NCI-H446 treated with DMSO at 0.1 percent for 48 hours (cell line): ENCODE data around the gene STPG2.
"Not testable (repeated sequence)": the region's sequence is repeated elsewhere in the genome, so short reads cannot be mapped to it uniquely, and the experiment has no call there.

Experiments
- DNase-seq: peaks from one replicate; lab custom pipeline; 2025; lab: John Stamatoyannopoulos, UW

Gene STPG2

GRCh38 chr4:97639961-97640360 lies 503.3 kb downstream of the STPG2 start:
- no peak for DNase-seq

GRCh38 chr4:97633831-97634230 lies 509.4 kb downstream of the STPG2 start:
- DNase-seq: not testable (repeated sequence)

- no peak for DNase-seq
Measured at GRCh38 chr4:97627750-97628149, 515.5 kb downstream of the STPG2 start.

- no peak for DNase-seq
Measured at GRCh38 chr4:97624204-97624603, 519.1 kb downstream of the STPG2 start.

- no peak for DNase-seq
Measured at GRCh38 chr4:97605932-97606331, 537.3 kb downstream of the STPG2 start.

GRCh38 chr4:97593248-97593647 lies 550.0 kb downstream of the STPG2 start:
- DNase-seq: no peak

- no peak for DNase-seq
Measured at GRCh38 chr4:97590266-97590665, 553.0 kb downstream of the STPG2 start.

GRCh38 chr4:97589481-97590196 lies 553.6 kb downstream of the STPG2 start:
- DNase-seq: no peak

- DNase-seq: no peak
Measured at GRCh38 chr4:97587912-97588311, 555.4 kb downstream of the STPG2 start.

- DNase-seq: no peak
Measured at GRCh38 chr4:97585274-97585673, 558.0 kb downstream of the STPG2 start.

GRCh38 chr4:97582890-97583289 lies 560.4 kb downstream of the STPG2 start:
- DNase-seq: no peak

- peak; percentile 80 for DNase-seq
Measured at GRCh38 chr4:97577004-97577403, 566.3 kb downstream of the STPG2 start.

GRCh38 chr4:97560009-97560408 lies 583.3 kb downstream of the STPG2 start:
- no peak for DNase-seq

- DNase-seq: no peak
Measured at GRCh38 chr4:97558204-97558778, 585.0 kb downstream of the STPG2 start.

- DNase-seq: not testable (repeated sequence)
Measured at GRCh38 chr4:97550637-97551036, 592.6 kb downstream of the STPG2 start.

- DNase-seq: no peak
Measured at GRCh38 chr4:97548943-97549583, 594.2 kb downstream of the STPG2 start.

- DNase-seq: no peak
Measured at GRCh38 chr4:97548186-97548585, 595.1 kb downstream of the STPG2 start.

- DNase-seq: no peak
Measured at GRCh38 chr4:97531351-97531750, 611.9 kb downstream of the STPG2 start.

- no peak for DNase-seq
Measured at GRCh38 chr4:97530676-97531075, 612.6 kb downstream of the STPG2 start.

GRCh38 chr4:97525236-97525635 lies 618.0 kb downstream of the STPG2 start:
- no peak for DNase-seq

- no peak for DNase-seq
Measured at GRCh38 chr4:97517939-97518338, 625.3 kb downstream of the STPG2 start.

GRCh38 chr4:97513917-97514316 lies 629.4 kb downstream of the STPG2 start:
- DNase-seq: no peak
